Head of caudate nucleus (tissue), 42 donors: ENCODE data around the gene ECM1.

ENCODE experiments used
- DNase-seq, 42 donors: peaks; one replicate each; pipeline versions ENCODE4 v3.0.0 to v3.0.0-alpha.2; 2020 to 2021; ENCODE audit warnings: mixed read lengths in 7 of 42
- intact Hi-C: fragments of 100-400 bp; cut with DNase I; formaldehyde crosslinking; loops from one replicate; pipeline ENCODE4 v1.15.0; 2022

Gene ECM1

GRCh38 chr1:150507912-150508864, at the start of gene ECM1:
Gene ECM1 (plus strand): TSS chr1:150508109. CDS start chr1:150508210, 101 bp downstream.
- DNase-seq = peak in 37 of 42 donors; percentile 11 to 81 (median 48)
- intact Hi-C loops = no loop called here

GRCh38 chr1:150464422-150464826, 43.5 kb upstream of the ECM1 start:
- intact Hi-C loops = no loop called here

GRCh38 chr1:150466964-150467363, 40.9 kb upstream of the ECM1 start:
- intact Hi-C loops = no loop called here
- no peak for DNase-seq

More at GRCh38 chr1:150464422-150464826, 43.5 kb upstream of the ECM1 start:
- peak in 39 of 42 donors; percentile 11 to 84 (median 51) for DNase-seq

- intact Hi-C loops = no loop called here
- peak in 15 of 42 donors; percentile 4 to 58 (median 28) for DNase-seq
Measured at GRCh38 chr1:150469291-150469690, 38.6 kb upstream of the ECM1 start.

GRCh38 chr1:150472601-150473200, 35.2 kb upstream of the ECM1 start:
- DNase-seq = no peak
- intact Hi-C loops = no loop called here

GRCh38 chr1:150473659-150474058, 34.2 kb upstream of the ECM1 start:
- DNase-seq = peak in 3 of 42 donors; percentile 15 to 29 (median 19)
- intact Hi-C loops = no loop called here

GRCh38 chr1:150474869-150475268, 33.0 kb upstream of the ECM1 start:
- no peak for DNase-seq
- intact Hi-C loops = no loop called here

- intact Hi-C loops = no loop called here
- DNase-seq = no peak
Measured at GRCh38 chr1:150476754-150477153, 31.2 kb upstream of the ECM1 start.

- intact Hi-C loops = no loop called here
- DNase-seq = no peak
Measured at GRCh38 chr1:150477320-150477719, 30.6 kb upstream of the ECM1 start.

- DNase-seq = no peak
- intact Hi-C loops = no loop called here
Measured at GRCh38 chr1:150477733-150478132, 30.2 kb upstream of the ECM1 start.

GRCh38 chr1:150479370-150479769, 28.5 kb upstream of the ECM1 start:
- DNase-seq = no peak
- intact Hi-C loops = no loop called here

- DNase-seq = no peak
- intact Hi-C loops = loop anchor here (10.0 kb wide), 1 partner anchor 55 kb away; no protein-coding TSS in a partner anchor
Measured at GRCh38 chr1:150479927-150480352, 28.0 kb upstream of the ECM1 start.

- intact Hi-C loops = loop anchor here (10.0 kb wide), 1 partner anchor 50 kb away; no protein-coding TSS in a partner anchor
- peak in 1 of 42 donors; percentile 3 for DNase-seq
Measured at GRCh38 chr1:150484431-150484830, 23.5 kb upstream of the ECM1 start.

- DNase-seq = no peak
- intact Hi-C loops = loop anchor here (10.0 kb wide), 1 partner anchor 50 kb away; no protein-coding TSS in a partner anchor
Measured at GRCh38 chr1:150484861-150485260, 23.0 kb upstream of the ECM1 start.

GRCh38 chr1:150486966-150487762, 20.7 kb upstream of the ECM1 start, which contains the start of gene TARS2:
Gene TARS2 (plus strand): TSS chr1:150487419. CDS start chr1:150487451, 32 bp downstream.
- intact Hi-C loops = loop anchor here (10.0 kb wide), 1 partner anchor 48 kb away; no protein-coding TSS in a partner anchor
- peak; percentile 69 to 98 (median 94) for DNase-seq

- intact Hi-C loops = loop anchor here (10.0 kb wide), 1 partner anchor 47 kb away; no protein-coding TSS in a partner anchor
- peak in 2 of 42 donors; percentile 8 to 36 for DNase-seq
Measured at GRCh38 chr1:150487763-150488115, 20.2 kb upstream of the ECM1 start.

- no peak for DNase-seq
- intact Hi-C loops = no loop called here
Measured at GRCh38 chr1:150493175-150493574, 14.7 kb upstream of the ECM1 start.

- DNase-seq = no peak
- intact Hi-C loops = no loop called here
Measured at GRCh38 chr1:150498342-150498741, 9.6 kb upstream of the ECM1 start.

- no peak for DNase-seq
- intact Hi-C loops = no loop called here
Measured at GRCh38 chr1:150505431-150505830, 2.5 kb upstream of the ECM1 start.
